Measurements from ENCODE around the gene CAPN13.
"Not testable (repeated sequence)": the region's sequence is repeated elsewhere in the genome, so short reads cannot be mapped to it uniquely, and the experiment has no call there.

CAPN13 gene

DNA sequence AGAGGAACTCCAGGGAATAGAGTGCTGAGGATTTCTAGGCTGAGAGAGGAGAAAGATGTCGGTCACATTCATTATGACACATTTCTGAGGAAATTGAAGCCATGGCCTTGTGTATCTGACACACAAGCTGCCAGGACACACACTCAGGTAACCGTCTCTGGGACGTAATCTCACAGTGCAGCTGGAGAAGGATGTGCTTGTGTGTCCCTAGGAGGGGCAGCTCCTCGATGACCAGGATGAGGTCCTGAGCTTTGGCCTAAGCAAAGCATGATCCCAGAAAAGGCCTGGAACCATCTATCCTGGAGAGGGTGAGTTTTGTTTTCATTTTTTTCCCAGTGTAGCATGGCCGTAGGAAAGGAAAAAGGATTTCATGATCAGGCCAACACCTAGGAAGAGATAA is 102.2 kb downstream of the CAPN13 start:
- no peak for DNase-seq (ENCODE audit: low read depth in 2 of 2)

DNA sequence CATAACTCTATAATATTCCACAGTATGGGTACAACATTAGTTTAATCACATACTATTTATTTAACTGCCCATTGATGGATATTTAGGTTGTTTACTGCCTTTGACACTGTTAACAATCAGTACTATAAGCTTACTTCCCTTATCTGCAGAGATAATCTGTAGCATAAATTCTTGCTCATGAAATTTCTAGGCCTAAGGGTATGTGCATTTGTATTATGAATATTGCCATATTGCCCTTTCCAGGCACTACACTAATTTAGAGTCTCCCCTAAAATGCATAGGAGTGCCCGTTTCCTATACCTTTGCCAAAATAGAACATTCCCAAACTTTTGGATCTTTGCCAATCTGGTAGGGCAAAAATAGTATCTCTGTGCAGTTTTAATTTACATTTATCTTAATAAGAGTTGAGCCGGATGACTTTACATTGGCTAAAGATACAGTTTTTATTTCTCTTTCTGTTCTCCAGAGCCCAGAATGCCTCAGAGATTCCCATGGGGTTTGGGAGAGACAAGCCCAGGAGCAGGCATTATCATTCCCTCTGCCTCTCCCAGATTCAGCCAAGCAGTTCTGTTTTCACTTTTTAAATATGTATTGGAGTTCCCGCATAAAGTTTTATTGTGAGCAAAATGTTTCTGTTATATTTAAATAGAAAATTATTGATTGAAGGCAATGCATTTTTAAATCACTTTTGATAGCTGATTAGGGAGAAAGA is 102.8 kb downstream of the CAPN13 start:
- no peak for DNase-seq (ENCODE audit: low read depth in 2 of 2)

DNA sequence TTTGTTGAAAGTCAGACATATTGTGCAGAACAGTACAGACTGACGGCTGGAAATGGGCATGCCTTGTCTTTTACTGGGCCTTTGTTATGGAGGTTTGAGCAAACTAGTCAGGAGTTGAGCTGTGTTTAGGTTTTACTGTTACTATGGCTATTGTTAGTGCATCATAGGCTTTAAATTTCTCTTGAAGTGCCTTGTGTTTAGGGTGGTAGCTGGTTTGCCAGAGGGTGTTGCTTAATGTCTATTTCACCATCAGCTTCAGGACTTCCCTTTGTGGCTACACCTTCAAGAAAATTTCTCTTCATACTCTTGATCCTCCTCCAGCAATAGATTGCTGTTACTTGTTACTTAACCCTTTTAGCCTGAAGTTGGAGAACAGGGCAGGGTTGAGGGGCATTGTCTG is 104.6 kb downstream of the CAPN13 start:
- DNase-seq (ENCODE audit: low read depth in 2 of 2), result no peak

DNA sequence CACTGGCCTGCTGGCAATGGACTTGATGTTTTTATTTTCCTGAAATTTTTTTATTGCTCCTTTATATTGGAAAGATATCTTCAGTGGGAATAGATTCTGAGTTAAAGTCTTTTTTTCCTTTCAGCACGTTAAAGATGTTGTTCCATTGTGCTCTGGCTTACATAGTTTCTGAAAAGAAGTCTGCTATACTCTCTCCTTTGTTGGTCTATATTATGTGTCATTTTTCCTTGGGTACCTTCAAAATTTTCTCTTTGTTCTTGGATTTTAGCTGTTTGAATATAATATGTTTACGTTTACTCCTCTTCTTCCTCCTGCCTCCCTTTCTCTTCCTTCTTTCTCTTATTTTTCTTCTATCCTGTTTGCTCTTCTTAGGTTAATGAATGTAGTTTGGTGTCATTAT is 105.5 kb downstream of the CAPN13 start:
- no peak for DNase-seq (ENCODE audit: low read depth in 2 of 2)

DNA sequence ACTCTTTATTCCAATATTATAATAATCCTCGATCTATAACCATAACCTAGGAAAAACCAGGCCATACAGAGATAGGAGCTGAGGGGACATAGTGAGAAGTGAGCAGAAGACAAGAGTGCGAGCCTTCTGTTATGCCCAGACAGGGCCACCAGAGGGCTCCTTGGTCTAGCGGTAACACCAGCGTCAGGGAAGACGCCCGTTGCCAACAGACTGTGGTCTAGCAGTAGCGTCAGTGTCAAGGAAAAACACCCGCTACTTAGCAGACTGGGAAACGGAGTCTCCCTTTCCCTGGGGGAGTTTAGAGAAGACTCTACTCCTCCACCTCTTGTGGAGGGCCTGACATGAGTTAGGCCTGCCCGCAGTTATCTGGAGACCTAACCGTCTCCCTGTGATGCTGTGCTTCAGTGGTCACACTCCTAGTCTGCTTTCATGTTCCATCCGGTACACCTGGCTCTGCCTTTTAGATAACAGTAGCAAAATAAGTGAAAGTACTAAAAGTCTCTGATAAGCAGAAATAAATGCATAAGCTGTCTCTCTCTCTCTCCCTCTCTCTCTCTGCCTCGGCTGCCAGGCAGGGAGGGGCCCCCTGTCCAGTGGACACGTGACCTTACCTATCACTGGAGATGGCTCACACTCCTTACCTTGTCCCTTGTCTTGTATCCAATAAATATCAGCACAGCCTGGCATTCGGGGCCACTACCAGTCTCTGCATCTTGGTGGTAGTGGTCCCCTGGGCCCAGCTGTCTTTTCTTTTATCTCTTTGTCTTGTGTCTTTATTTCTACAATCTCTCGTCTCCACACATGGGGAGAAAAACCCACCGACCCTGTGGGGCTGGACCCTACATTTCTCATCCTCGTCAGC is 109.8 kb downstream of the CAPN13 start:
- not testable (repeated sequence) for DNase-seq (ENCODE audit: low read depth in 2 of 2)

DNA sequence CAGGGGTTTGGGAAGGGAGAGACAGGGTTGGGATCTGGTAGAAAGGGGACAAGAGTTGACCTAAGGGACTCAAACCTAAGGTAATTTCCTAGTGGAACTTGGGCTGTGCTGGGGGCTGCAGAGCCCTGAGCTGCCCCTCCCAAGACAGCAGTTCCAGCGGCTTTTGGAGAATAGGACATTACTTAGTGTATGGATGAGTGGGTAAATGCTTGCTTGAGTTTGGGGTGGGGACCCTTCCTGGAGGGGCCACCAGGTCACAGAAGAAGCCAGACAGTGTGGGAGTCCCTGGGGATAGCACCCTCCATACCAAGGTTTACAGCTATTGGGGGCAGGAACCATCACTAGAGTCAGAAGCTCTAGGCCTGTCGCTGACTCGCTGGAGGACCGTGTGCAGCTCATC is 111.5 kb downstream of the CAPN13 start:
- no peak for DNase-seq (ENCODE audit: low read depth in 2 of 2)

DNA sequence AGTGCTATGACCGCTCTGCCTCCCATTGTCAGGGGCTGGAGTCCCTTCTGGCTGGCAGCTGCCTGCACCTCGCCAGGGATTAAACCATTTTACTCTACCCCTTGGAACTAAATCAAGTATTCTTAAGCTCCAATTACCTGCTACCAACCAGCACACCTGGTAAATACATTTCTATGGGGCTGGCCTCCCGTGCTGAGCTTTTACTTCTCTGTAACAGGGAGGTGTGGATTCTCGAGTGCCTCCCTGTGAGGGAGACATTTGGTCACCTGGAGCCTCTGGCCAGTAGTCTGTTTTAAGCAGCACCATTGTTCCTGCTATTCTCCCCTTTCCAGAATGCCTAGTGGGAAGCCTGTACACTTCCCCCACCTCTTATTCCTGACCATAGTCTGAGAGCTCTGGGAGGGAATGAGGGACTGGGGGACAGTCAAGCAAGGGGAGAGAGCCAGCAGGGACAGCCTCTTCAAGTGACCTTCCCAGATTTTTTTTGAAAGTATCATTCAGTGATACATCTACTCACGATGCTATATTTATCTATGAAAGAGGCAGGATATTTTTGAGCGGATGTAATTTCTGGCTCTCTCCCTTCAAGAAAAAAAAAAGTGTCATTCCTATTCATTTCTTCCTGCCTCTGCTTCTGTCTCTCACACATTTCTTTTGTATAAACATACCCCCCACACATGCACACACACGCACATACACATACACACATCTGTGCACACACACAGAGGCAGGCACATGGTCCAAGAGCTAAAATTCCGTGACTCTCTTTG is 112.8 kb downstream of the CAPN13 start:
- no peak for DNase-seq (ENCODE audit: low read depth in 2 of 2)

DNA sequence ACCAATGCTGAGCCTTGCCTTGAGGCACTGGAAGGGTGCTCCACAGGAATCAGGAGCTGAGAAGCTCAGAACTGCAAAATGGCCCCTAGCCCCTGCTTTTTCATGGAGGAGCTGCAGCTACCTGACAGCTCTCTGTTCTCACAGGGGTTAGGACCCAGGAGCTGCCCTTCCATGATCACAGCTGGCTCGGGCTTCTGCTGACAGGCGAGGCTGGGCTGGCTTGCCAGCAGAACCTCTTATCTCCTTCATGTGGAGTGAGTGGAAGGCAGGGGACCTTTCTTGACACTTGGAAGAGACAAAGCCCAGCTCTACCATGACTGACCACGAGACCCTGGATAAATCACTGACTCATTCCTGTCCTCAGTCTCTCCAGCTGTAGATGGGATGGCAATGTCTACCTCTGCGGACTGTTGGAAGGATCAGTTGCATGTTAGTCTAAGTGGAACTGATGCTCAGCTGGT is 113.4 kb downstream of the CAPN13 start:
- no peak for DNase-seq (ENCODE audit: low read depth in 2 of 2)

DNA sequence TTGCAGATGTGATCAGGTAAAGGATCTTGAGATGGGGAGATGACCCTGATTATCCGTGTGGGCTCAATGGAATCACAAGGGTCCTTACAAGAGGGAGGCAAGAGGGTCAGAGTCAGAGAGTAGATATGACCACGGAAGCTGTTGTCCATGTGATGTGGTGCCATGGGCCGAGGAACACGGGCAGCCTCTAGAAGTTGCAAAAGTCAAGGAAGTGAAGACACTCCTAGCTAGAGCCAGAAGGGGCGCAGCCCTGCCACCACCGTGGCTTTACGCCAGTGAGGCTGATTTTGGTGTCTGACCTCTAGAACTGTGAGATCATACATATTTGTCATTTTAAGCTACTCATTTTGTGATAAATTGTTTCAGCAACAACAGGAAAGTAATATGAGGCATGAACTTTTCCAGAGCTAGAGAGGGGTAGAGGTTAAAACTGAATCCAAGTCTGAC is 114.4 kb downstream of the CAPN13 start:
- DNase-seq (ENCODE audit: low read depth in 2 of 2), result no peak

DNA sequence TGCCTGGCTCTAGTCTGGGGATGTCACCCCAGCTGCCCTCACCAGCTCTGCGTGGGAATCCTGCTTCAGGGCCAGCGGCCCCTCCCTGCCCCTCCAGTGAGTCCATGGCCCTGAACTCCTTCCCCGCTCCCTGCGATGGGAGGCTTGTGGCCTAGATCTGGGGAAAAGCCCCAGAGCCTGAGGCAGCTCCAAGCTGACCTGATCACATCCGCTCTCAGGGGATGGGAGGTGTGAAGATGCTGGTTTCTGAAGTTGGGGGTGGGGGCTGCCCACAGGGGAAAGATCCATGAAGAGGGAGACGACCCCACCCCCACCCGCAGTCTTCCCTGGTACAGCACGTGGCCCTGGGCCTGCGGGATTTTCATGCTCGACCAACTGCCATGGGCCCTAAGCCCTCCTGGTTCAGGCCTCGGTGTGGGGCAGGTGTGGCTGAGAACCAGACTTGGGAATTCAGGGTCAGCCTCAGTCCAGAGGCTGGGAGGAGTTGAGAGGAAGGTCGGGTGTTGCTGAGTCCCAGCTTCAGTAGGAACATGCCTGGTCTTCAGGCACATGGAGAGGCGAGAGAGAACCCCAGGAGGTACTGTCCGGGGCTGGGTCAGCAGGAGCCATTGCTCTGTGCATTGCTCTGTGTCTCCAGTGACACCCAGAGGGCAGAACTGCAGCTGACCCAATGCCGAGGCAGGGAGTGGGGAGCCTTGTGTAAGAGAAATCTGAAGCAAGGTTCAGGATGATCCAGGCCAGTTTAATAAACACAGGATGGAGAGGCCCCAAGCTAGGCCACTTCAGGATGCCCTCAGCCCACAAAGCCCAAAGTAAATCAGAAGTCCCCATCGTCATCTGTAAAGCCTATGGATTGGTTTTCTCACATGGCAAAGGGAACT is 115.1 kb downstream of the CAPN13 start:
- DNase-seq (ENCODE audit: low read depth in 2 of 2), result no peak

DNA sequence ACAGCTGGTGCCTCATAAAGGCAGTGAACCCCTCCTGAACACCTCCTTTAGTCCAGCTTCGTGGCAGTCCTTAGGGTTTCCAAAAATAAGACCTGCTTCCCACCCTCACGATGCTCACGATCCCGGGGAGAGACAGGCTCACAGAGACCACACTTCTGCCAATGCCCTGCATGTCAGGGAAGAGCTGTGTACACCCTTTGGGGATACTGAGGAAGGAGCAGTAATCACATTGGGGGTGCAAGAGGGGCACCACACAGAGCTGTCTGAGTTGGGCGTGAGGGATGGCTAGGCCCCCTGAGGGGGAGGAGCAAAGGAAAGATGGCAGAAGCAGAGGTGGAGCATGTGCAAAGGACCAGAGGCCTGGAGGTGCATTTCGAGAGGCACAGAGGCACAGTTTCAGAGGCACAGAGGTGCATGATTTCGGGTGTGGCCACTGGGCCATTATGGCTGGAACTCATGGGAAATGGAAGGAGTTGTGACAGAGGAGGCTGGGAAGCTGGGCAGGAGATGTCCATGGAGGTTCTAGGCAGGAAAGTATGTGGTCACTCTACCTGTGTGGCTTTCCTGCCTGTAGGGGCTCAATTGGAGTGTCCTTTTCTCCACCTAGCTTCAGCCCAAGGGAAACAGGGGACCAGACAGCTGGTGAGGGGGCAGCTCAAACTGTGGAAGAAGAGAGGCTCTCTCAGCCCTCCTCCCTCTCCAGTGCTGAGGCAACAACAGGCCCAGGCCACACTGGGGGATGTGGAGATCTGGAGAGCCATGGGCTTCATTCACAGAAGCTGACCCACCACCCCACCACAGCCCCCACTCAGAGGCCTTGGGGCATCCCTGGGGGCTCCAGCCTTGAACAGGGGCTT is 115.9 kb downstream of the CAPN13 start:
- no peak for DNase-seq (ENCODE audit: low read depth in 2 of 2)

DNA sequence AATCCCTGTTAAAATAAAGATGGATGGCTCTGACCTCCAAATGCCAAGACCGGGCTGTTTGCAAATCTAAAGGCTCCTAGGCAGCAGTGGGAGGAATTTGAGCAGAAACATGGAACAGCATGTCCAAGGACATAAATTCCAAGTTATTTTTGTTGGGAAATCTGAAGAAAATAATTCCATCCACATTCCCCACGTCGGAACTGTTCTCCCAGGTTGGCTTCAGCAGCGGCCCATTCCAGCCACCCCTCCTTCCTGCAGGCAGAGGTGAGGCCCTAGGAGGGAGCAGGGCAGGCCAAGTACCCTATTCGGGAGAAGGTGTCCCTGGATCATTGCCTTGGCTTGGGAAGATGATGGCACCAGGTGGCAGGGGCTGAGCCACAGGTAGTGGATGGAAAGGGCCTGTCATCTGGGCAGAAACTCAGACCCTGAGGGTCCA is 117.1 kb downstream of the CAPN13 start:
- no peak for DNase-seq (ENCODE audit: low read depth in 2 of 2)

DNA sequence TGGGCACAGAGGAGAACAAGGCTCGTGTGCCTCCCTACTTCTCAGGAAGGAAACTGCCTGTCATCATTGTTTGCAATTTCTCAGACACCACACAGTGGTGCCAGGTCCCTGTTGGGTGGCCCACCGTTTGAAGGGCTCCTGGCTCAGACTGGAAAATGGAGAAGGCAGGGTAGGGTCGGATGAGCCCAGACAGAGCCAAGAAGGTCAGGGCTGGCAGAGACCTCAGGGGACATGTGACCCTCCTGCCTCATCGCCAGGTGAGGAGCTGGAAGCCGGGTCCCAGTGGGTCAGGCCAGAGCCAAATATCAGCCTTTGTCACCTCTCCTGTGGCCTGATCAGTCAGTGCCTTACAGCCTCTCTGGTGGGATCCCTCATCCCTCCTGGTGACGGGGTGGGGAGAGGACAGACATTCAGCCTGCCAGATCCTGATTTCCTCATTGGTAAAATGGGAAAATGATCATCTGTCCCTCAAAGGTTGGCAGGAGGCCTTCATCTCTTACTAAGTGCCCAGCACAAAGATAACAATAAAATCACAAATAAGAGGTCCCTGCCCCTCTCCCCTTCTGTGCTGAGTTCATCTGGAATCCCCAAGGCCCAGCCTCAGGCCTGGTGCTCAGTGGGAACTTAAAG is 117.6 kb downstream of the CAPN13 start:
- DNase-seq (ENCODE audit: low read depth in 2 of 2), result no peak

DNA sequence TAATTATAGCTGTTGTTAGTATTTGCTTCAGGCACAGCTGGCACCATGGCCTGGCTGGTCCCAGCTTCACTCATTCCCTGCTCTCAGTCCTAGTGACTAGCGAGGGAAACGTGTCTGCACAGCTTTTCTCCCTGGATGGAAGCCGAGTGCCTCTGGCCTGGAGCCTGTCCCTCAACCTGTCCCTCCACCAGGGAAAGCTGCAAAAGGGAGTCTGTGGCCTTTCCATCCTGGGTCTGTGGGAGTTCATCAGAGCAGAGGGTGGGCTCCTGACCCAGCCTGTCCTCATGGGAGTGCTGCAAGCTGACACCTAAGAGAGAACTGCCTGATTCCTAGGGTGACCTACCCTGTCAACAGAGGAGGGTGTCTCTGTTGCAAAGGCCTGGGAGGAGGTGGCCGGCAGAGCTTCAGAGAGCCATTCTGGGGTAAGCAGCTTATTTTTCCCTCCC is 118.3 kb downstream of the CAPN13 start:
- no peak for DNase-seq (ENCODE audit: low read depth in 2 of 2)

DNA sequence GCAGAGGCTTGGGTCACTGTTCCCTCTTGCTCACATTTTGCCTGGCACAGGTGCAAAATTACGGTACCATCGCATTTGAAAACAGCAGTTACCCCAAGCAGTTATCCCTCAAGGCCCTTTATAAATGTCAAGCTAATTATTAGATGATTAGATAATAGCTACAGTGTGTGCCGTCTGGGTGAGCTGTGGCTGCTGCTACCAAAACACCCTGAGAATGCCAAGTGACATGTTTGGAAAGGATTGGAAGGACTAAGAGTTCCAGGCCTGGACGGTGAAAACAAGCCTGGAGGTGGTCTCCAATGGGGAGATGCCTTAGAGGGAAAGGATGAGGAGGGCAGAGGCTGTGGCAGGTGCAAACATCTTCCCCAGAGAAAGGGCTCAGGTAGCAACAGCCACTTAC is 120.6 kb downstream of the CAPN13 start:
- DNase-seq (ENCODE audit: low read depth in 2 of 2), result no peak

DNA sequence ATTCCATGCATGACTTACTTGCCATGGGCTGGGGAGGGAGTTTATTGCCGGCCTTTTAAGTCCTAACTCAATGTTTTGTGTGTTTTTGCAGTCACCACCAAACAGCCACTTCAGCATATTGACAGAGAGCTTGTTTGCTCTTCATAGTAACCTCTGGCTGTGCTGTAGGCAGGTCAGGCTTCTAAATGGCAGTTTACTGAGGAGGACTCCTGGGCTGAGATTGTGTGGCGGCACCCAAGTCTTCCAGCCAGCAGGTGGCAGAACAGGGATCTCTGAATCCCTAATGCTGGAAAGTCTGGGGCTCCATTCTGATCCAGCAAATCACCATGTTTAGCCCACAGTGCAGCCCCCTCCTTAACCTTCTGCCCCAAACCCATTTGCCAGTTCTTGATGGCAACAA is 121.2 kb downstream of the CAPN13 start:
- DNase-seq (ENCODE audit: low read depth in 2 of 2), result no peak

DNA sequence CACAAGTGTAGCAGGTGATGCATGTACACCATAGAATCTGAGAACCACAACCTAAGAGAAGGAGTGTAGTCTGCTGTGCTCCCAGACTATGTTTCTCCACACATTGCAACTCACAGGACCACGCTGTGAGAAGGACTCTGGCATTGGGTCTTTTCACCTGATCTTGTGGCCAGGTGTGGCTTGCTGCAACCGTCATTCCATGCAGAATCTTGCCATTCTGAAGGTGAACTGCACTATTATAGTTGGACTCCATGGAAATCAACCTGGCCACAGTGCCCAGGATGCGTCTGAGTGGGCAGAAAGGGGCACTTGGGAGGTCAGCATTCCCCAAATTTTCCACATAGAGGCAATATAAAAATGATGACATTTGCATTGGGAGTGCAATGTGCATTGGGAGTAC is 122.2 kb downstream of the CAPN13 start:
- no peak for DNase-seq (ENCODE audit: low read depth in 2 of 2)

DNA sequence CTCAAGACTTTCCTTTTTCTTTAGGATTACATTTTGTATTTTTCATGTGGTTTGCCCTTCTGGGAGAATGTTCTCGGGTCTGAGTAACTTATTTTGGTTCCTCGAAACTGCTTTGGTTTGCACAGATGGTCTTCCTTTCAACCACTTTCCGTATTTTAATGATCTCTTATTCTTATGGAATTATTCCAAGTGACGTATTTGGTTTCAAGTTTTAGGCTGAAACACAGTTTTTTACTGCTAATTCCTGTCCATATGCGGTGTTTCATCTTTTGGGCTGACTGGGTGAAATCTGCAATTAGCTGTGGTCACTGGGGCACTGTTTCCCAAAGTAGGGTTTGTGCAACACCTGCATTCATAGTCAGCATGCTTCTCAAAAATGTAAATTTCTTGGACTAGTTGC is 122.7 kb downstream of the CAPN13 start:
- DNase-seq (ENCODE audit: low read depth in 2 of 2), result no peak

DNA sequence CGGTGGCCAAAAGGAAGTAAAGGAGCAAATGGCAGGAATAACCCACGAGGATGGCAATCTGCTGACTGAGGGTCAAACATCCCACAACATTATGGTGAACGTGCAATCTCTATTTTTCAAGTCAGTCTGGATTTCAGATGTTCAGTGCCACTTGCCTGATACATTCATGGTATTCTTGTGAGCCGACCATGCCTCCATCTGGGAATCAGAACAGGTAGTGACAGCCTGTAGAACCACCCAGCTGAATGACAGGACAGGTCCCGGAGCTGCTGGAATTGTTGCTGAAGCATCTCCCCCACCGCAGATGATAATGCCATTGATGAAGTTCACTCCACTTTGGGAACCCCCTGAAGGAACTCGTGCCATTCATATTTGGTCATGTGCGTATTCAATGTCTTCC is 123.2 kb downstream of the CAPN13 start:
- no peak for DNase-seq (ENCODE audit: low read depth in 2 of 2)

Data from stimulated activated CD4-positive, alpha-beta T cell treated with anti-CD3 and anti-CD28 coated beads, Interleukin-4, amount 100 ng/mL, for 48 hours (primary cell).